GM12873 (cell line): ENCODE data around the gene SNX27.

Source experiments
- CTCF ChIP-seq: IDR thresholded peaks from 2 replicates; pipeline ENCODE4 v1.5.1; 2012; ENCODE audit warnings: low read depth, mild to moderate bottlenecking, moderate library complexity, low read length, control low read depth; ENCODE audit not compliant: insufficient read depth; ENCODE audit errors: missing control alignments

The SNX27 gene

DNA sequence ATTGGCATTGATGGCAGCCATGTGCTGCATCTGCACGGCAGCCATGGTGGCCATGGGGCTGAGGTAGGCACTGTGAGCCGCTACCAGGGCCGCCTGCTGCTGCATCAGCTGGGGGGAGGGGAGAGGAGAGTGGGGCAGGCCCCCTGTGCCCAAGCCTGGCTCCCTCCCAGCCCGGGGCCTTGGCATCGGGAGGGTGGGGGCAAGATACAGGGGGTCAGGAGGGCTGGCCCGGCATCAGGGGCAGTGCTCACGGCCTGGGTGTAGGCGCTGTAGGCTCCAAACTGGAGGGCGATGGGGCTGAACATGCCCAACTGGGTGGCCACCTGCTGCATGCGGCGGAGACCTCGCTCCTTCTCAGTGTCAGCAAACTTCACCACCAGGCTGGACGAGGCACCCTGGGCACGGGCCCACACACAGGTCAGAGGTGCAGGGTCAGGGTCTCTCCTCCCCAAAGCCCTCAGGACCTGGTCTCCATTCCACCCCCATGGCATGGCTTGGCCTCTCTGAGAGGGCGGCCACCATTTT lies 95.8 kb downstream of the SNX27 start:
- no peak for TF ChIP-seq CTCF

- TF ChIP-seq CTCF: no peak
Measured at GRCh38 chr1:151708891-151709290, 97.0 kb downstream of the SNX27 start.

GRCh38 chr1:151710187-151710840 lies 98.5 kb downstream of the SNX27 start:
- no peak for TF ChIP-seq CTCF

DNA sequence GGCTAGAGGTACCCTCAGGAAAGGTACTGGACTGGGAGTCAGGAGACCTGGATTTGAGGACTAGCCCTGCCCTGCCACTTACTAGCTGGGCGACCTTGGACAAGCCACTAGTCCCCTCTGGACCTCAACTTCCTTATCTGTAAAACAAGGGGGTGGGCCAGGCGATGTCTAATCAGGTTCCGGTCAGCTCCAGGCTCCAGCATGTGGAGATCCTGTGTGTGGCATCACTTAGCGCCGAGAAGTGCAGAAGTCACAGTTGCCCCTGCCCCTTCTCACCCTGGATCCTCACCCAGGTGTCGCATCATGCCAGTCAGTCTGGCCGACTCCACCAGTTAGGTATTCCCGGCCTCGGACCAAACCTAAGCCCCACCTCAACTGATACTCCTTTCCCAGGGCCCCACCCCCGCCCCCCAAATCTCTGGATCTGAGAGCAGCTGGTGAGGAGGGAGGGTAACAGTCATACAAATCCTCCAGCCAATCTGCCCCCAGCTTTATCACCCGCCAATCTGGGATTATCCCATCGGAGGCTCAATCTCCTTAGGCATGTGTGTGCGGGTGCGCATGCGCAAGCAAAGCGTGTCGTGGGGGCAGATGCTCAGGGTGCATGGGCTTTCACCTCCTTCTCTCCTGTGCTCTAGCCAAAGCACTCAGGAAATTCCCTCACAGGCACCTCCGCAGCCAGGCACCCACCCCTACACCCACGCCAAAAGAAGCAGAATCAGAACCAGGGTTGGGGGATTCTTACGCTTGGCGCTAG lies 99.4 kb downstream of the SNX27 start:
- no peak for TF ChIP-seq CTCF

- no peak for TF ChIP-seq CTCF
Measured at GRCh38 chr1:151711951-151712350, 100.1 kb downstream of the SNX27 start.

- no peak for TF ChIP-seq CTCF
Measured at GRCh38 chr1:151713044-151713443, 101.2 kb downstream of the SNX27 start.

- no peak for TF ChIP-seq CTCF
Measured at GRCh38 chr1:151713874-151714273, 102.0 kb downstream of the SNX27 start.
